Activated CD4-positive, CD25-positive, alpha-beta regulatory T cell treated with anti-CD3 and anti-CD28 coated beads, Interleukin-2, amount 50 U/mL, for 24 hours (primary cell): ENCODE data around the gene RAPGEF3.

Source experiments
- ATAC-seq, 2 donors: fragments of 150-1000 bp; cut with Tn5 transposase; one replicate each; pipeline ENCODE4 v1.10.0; 2021; ENCODE audit warnings: mild to moderate bottlenecking in 1 of 2, moderate library complexity in 1 of 2

RAPGEF3 gene

GRCh38 chr12:47758834-47759690, at the start of gene RAPGEF3:
RAPGEF3 (minus strand) TSS chr12:47758880; CDS start chr12:47758556, 324 bp downstream.
- ATAC-seq, result peak; percentile 44 to 60

DNA sequence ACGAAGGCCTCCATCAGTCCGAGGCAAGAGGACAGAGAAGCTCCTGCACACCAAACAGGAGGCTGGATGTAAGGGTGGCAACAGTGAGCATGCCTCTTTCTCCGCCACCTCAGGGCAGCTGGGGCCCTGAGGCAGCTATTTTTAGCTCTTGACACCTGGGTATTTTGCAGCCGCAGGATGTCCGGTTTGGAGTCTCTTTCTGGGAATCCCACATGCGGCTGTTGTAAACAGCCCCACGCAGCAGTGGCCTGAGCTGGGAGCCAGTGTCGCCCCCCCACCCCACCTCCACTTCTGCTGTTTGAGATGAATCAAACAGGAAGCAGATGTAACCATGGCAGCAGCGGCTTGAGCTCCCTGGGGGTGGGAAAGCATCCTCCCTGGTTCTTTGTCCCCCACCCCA, 49.4 kb upstream of the RAPGEF3 start:
- ATAC-seq, result peak; percentile 31 to 36

GRCh38 chr12:47807338-47807737, 48.7 kb upstream of the RAPGEF3 start:
- no peak for ATAC-seq

DNA sequence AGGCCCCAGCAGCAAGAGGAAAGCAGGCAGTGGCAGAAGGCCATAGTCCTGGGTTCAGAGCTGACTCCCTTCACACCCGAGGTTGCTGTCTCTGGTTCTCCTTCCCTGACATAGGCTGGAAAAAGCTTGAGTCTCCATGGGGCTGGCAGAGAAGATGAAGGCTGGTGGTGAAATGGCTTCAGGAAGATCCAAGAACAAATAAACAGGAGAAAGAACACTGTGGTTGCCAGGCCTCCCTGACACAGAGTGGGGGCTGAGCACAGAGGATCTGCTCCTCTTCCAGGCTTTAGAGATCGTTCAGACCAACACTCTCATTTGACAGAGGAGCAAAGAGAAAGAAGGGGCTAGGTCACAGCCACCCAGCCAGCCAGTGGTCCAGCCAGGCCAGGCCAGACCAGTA, 46.7 kb upstream of the RAPGEF3 start:
- ATAC-seq, result no peak

DNA sequence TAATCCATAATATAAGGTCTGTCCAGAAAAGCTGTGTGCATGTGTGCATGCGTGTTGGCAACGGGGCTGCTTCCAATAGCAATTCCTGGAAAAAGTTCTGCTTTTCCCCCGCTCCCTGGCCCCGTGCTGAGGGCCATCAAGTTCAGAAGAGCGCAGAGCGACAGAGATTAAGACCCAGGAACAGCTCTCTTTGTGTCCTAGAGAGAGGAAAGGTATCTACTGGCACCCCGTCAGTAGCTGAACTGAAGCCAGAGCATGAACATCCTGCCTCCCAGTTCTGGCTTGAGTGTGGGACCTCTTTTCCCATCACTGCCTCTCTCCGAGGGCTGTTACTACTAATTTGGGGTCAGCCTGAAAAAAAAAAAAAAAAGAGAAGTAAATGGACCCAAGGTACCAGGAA, 45.5 kb upstream of the RAPGEF3 start:
- ATAC-seq, result no peak

DNA sequence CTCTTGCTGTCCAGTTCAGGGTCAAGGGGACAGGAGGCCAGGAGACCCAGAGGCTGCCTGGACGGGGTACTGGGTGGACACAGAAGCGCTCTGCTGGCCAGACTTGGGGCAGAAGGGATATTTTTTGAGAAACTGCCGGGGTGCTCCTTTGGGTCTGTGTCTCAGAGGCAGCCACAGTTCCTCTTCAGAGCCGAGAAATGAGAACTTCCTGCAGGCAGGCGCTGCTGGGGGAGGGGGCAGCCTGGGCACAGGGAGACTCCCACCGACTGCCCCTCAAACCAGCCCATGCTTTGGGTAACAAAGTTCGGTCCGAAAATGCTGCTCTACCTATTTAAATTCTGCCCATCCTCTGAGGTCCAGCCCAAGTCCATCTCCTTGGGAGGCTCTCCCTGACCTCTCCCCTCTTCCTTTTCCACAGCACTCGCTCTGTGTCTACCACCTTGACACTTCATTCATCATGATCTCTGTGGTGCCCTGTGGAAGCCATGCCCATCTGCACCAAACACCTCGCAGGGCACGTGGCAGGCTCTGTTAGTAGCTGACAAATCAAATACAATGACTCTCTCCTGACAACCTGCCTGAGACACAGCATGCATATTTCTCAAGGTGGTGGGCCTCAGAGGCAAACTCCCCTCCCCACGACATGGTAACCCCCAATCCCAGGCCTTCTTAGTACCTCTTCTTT, 44.7 kb upstream of the RAPGEF3 start:
- no peak for ATAC-seq

GRCh38 chr12:47802312-47802711, 43.6 kb upstream of the RAPGEF3 start:
- no peak for ATAC-seq

DNA sequence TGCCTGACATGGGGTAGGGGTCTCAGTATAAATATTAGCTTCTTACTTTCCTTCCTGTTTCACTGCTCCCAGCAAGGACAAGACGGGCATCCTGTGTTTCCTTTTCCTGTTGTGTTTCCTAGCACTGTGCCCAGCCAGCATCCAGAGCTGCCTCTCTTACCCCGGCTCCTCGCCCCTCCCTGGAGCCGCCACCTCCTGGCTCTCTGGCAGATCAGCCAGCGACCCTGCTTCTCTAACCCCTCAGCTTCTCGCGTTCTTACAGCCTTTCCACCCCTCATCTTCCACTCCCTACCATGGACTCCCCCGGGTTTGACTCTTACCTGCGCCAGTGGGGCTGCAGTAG, 43.2 kb upstream of the RAPGEF3 start:
- ATAC-seq, result no peak

GRCh38 chr12:47801170-47801903, 42.7 kb upstream of the RAPGEF3 start:
- ATAC-seq, result no peak

GRCh38 chr12:47800582-47800981, 41.9 kb upstream of the RAPGEF3 start:
- ATAC-seq, result no peak

GRCh38 chr12:47799357-47799955, 40.8 kb upstream of the RAPGEF3 start:
- no peak for ATAC-seq

- no peak for ATAC-seq
These were observed 39.8 kb upstream of the RAPGEF3 start for GRCh38 chr12:47798382-47798948.

- ATAC-seq, result peak; percentile 57 to 64
These were observed 38.8 kb upstream of the RAPGEF3 start for GRCh38 chr12:47797441-47797840.

DNA sequence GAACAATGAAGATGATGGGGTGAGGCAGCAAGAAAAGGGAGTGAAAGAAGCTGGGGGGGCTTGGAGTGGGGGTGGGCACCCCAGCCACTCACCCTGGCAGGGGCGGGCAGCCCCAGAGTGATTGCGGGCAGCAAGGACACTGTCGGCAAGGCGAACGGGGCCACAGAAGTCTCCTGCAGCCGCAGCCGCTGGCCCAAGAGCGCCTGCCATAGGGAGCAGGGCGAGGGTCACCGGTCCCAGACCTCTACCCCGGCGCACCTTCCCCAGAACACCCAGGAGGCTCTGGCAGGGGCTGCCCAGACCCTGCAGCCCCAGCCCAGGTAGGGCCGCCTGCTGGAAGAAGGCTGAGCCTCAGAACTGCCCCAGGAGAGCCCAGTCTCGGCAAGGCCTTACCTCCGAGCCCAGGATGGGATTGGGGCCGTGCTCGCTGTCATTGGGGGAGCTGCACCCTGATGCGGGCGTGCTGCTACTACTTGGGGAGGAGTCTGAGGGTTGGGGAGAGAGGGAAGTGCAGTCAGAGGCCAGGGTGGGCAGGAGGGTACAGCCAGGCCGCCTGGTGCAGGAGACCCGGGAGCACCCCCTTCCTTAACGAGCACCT, 37.2 kb upstream of the RAPGEF3 start:
- no peak for ATAC-seq

GRCh38 chr12:47795121-47795813, 36.6 kb upstream of the RAPGEF3 start:
- ATAC-seq, result no peak

- no peak for ATAC-seq
These were observed 36.0 kb upstream of the RAPGEF3 start for GRCh38 chr12:47794679-47795078.

DNA sequence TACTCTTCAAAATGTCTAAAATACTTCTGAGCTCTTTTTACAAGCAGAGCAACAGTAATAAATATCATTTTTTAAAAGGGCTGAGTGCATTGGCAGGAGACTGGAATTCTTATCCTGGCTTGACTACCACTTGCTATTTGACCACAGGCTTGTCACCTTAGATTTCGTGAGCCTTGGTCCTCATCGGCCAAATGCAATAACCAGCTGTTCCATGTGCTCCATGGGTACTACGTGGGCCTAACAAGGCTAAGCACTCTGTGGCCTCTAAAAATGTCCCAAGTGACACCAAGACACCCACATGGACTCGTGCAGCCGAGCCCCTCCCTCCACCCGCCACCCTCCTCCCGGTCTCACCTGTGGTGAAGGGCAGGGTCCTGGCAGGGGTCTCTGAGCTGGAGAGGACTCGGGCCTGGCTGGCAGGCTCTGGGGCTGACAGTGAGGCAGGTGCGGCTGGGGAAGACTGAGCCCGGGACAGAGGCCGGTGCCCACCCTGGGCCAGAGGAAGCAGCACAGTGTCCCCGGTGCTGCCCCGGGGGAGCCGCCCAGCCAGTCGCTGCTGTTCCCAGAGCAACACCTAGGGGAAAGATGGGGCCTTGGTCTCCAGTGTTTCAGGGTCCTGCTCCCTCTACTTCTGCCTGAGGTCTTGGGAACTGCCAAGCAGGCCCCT, 34.5 kb upstream of the RAPGEF3 start:
- ATAC-seq, result no peak

DNA sequence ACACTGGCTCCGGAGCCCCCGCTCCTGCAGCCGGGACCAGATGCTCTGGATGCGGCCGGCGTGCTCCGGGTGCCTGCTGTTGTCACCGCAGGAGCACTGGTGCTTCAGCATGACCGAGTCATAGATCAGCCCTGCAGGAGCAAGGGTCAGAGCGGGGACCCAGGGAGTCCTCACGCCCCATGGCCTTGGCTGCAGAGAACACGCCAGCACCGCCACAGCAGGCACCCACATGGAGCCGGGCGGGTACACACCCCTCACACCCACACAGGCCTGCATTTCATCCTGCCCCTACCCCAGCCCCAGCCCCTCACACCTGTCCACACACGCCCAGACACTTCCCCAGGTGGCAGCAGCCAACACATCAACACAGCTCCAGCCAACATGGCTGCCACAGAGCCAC, 33.2 kb upstream of the RAPGEF3 start:
- no peak for ATAC-seq

- ATAC-seq, result no peak
These were observed 32.7 kb upstream of the RAPGEF3 start for GRCh38 chr12:47791351-47791746.

DNA sequence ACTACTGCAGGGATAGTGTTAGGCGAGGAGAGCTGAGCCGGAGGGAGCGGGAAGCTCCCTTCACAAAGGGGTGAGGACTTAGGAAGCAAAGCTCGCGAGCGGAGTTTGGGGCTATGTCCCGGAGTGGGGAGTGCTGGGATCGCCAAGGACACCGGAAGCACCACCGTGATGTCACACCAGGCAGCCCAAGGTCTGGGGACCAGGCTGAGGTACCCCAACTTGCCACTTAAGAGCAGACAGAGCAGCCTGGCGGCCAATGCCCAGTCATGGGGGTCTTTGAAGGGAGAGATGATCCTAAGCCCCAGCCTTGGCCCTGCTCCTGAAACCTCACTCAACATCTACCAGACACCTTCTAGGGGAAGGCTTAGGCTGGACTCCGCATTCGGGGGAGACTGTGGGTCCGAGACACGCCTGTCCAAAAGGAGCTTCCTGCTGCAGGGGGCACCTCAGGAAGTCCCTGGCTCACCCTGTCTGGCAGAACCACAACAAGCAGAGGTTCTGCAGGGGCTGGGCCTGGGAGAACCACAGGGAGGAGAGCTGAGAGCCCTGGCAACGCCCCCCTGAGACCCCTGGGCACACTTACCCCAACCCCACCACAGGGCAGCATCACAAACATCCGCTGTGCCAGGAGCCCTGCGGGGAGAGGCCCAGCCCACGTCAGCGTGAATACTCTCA, 32.1 kb upstream of the RAPGEF3 start:
- no peak for ATAC-seq
